GM19468 (cell line): Measurements from ENCODE around the gene ATP5PB.

ENCODE experiments used
- ATAC-seq: cut with Tn5 transposase; IDR thresholded peaks from one replicate; pipeline ENCODE4 v1.9.1; 2021; ENCODE audit warnings: mild to moderate bottlenecking, moderate library complexity, moderate number of reproducible peaks; ENCODE audit not compliant: unreplicated experiment; ENCODE audit errors: extremely low read depth

ATP5PB gene

DNA sequence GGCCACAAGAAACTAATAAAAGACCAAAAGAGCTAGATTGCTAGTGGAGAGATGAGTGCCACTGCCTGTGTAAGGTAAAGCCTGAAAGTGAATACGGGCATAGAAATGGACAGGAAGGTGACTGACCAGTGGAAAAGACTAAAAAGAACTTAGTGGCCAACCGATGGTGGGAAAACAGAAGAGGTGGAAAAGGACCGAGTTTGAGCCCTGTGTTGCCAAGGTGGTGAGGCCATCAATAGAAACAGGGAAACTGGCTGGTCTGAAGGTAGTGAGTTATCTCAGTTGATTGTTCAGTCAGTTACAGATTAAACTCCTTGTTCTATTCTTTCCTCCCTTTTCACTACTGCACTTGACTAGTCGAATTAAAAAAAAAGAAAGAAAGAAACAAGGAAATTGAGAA is 2.7 kb upstream of the ATP5PB start:
- no peak for ATAC-seq

DNA sequence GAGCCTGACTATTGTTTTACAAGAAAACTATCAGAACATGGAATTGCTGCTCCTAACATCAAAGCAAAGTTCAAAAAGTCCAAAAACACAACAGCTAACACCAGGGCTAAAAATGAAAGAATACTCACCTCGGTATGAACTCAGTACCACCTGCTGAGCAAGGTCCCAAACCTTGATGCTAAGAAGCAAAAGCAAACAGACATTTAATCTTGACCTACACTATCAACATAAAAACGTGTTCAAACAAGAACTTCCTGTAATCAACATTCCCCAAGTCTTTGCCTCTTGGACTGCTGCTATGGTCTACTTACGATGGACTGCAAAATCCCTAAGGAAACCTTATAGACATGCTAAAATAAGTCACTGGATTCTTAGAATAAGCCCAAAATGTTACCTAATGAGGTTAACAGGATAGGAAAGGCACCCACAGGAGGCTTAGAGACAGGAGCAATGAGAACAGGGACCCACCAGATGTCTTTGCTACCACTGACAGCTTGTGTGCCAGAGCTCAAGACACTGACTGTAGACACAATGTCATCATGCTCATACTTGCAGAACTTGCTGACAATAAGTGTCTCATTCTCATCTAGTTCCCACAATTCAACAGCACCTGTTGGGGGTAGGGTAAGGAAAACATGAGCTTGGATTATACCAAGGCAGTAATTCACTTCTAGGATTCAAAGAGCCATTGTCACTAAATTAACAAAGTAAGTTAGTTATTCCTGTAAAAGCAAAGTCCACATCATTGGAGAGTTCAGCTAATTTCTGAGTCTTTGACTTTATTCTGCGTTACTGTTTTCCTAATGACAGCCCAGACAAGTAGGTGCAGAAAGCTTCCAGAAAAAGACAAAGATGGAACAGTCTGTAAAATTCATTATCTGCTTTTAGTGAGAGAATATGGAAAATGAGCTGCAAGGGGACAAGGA is 2.0 kb upstream of the ATP5PB start:
- no peak for ATAC-seq

DNA sequence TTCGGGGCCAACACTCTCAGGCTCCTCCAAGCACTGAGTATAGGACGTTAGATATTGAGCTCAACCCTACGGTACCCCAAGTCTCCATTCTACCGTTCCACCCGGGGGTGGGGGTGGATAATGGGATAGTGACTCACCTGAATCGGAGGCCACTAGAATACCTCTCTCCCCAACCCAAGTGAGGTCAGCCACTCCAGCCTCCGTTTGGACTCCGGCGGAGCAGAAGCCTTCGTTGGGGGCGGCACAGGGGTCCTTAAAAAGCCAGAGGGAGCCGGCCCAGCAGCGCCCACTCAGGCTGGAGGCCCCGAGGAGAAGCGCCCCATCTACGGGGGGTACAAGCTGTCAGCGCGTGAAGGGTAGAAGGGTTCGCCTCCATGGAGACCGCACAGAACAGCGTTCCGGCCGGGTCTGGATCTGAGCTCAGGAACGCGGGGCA is 764 bp upstream of the ATP5PB start:
- ATAC-seq, result no peak

DNA sequence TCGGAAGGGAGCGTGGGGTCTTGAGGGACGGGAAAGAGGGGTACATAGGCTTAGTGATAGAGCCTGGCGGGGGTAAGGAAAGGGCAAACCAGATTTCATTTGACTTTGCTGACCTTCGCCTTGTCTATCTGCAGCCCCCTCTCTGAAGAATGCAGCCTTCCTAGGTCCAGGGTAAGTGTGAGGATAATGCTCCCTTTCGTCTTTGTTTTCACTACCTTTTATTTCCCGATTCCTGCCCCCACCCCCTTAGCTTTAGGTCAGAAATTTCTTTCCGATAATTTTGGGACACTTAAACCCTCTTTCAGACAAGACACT is 396 bp downstream of the ATP5PB start:
- ATAC-seq, result no peak

DNA sequence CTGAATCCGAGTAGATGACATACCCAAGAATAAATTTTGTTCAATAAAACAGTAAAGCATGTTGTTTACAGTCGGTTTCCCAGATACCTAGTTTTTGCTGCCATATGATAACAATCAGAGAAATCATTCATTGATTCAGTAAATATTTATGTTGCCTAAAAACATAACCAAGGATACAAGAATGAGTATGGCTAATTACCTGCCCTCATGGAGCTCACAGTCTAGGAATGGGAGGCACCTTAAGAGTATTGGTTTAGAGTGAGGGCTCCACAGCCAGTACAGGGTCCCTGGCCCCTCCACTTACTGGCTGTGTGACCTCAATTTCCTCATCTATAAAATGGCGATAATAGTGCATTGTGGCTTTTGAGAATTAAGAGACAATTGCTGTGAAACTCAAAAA is 921 bp downstream of the ATP5PB start:
- ATAC-seq, result no peak

DNA sequence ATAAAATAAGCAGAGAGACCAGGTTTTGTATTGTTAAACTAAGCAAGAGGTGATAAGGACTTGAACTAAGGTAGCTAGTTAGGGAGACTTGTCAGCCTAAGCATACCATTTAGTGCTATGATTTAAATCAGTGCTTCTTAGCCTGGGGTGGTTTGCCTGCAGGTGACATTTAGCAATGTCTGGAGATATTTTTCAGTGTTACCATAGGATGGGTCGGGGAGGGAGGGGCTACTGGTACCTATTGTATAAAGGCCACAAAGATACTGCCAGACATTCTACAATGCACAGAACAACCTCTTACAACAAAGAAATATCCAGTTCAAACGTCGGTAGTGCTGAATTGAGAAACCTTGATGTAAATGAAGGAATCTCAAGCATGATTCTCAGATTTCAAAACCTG is 3.3 kb downstream of the ATP5PB start:
- no peak for ATAC-seq

DNA sequence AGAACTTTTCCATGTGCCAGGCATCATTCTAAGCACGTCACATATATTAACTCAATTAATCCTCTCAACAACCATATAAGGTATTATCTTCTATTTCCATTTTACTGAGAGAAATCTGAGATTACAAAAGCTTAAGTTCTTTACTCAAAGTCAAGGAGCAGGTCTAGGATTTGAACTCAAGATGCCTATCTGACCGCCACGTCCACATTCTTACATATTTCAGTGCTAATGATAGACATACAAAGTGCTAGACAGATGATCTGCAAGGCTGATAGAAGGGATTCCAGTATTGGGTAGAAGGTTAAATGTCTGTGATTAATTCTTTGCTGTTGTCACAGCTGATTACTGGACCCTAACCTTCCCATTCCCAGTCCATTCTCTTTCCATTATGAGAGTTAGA is 4.4 kb downstream of the ATP5PB start:
- no peak for ATAC-seq

DNA sequence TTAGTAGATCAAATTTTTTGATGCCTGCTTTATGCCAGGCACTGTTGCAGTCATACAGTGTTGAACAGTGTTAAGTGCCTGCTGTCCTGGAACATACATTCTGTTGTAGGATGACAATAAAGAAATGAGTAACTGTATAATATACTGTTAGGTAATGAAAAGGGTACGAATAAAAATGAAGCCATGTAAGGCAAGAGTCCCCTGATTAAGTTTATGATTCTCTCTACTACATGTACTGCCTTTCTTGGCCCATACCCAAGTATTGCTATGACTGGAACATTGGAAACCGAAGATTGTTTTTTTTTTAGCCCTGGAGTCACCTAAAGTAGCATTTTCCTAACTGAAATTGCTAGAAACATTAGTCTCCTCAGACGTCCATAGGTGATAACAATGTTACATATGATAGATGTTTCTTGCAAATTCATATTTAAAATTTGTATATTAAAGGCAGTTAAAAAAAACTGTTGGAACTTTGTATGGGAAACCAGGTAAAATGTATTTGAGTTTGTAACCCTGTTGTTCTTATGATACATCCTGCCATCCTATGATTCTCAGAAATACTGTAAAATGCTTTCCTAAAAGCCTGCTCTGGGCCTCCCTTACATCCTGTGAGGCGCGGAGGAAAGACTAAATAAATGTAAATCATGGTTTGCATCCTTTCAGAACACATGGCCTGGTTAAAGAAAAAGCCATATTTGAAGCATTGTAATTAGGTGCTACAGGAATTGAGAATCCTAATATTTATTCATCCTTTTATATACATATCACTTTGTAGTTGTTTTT is 5.8 kb downstream of the ATP5PB start:
- no peak for ATAC-seq

DNA sequence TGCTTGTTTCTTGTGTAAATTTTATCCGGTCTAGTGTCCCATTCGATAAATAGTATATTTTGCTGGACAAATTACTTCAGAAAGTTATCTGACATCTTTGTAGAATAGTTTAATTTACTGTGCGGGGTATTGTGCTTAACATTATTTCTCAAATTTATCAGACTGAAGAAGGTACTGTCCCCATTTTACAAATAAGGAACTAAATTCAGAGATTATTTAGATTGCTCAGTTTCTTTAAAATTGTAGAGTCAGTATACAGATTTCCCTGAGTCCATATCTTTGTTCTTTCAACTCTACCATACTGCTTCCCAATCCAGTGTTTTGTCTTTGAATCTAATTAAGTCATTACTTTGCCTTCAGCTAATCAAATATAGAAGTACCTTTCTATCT is 6.4 kb downstream of the ATP5PB start:
- no peak for ATAC-seq

DNA sequence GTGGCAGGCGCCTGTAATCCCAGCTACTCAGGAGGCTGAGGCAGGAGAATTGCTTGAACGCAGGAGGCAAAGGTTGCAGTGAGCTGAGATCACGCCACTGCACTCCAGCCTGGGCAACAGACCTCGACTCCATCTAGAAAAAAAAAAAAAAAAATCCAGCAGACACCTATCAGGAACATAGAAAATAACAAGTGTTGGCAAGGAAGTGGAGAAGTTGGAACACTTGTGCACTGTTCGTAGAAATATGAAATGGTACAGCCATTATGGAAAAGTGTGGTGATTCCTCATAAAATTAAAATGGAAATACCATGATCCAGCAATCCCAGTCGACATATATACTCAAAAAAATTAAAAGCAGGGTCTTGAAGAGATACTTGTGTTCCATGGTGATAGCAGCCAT is 12.5 kb downstream of the ATP5PB start:
- no peak for ATAC-seq

DNA sequence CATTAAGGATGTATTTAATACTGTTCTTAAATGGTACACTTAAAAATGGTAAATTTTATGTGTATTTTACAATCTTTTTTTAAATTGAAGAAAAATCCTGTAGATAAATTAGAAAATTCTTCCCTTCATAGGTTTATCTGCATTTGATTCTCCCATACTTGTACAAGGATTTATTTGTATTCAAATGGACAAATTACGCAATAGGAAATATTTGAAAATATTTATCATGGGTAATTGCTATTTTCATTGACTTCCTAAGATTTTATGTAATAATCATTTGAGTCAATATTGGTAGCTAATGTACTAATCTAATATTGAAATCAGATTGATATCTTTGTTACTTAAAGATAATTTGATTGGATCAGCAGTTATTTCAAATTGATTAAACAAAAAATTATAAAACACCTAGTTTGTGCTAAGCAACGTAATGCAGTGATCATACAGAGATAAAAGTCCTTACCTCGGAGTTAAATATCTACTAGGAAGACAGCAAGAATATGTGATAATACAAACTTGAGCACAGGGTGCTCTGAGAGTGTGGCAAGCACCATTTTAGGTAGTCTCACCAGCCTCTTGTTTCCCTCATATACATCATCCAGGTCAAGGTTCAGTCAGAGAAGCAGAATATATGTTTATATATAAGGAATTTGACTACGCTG is 13.2 kb downstream of the ATP5PB start:
- no peak for ATAC-seq

DNA sequence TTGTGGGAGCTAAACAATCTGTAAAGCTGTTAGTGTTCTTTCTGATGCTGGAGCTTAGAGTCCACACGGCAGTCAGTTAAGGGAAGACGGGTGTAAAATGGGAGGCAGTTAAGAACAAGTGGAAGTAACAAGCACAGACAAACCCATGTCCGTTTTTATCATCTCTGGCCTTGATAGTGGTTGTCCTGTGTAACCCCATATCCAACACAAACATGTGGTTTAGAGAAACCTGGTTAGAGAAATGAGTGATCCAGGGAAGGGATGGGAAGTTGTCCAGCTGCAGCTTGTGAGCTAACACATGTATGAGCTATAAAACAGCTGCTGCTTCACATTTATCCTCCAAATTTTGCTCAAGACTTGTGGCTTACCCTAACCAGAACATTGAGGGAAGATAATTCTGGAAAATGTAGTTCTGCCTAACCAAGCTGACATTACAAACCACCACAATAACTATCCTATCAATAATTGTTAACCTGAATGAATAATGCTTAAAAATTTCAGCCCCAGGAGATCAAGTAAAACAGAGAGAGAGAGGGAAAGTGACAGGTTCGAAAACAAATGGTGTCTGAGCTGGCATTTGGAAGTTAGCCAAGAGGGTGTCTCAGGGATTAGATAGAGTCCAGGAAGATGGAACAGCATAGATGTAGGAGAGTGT is 13.9 kb downstream of the ATP5PB start:
- ATAC-seq, result no peak

DNA sequence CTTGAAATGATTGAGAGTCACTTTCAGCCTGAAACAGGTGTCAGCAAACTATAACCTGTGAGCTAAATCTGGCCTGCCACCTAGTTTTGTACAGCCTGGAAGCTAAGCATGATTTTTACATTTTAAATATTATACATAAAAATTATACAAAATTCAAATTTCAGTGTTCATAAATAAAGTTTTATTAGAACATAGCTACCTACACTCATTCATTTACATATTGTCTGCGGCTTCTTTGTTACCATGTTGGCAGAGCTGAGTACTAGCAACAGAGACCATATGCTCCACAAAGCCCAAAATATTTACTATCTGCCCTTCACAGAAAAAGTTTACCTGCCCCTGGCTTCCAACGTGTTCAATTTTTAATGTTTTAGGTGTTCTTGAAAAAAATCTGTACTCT is 16.5 kb downstream of the ATP5PB start:
- ATAC-seq, result no peak

DNA sequence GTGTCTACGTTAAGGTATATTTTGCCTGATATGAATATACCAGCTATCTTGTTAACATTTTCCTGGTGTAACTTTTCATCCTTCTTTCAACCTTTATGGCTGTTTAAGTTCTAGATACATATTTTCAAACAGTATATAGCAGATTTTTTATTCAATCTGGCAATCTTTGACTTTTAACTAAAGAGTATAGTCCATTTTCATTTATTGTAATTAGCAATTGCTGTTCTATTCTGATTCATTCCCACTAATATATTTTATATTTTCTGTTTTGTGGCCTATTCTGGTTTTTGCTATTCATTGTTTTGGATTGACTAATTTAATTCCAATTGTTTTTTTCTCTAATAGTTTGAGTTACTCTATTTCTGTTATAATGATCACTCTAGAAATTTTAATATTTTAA is 17.2 kb downstream of the ATP5PB start:
- no peak for ATAC-seq

DNA sequence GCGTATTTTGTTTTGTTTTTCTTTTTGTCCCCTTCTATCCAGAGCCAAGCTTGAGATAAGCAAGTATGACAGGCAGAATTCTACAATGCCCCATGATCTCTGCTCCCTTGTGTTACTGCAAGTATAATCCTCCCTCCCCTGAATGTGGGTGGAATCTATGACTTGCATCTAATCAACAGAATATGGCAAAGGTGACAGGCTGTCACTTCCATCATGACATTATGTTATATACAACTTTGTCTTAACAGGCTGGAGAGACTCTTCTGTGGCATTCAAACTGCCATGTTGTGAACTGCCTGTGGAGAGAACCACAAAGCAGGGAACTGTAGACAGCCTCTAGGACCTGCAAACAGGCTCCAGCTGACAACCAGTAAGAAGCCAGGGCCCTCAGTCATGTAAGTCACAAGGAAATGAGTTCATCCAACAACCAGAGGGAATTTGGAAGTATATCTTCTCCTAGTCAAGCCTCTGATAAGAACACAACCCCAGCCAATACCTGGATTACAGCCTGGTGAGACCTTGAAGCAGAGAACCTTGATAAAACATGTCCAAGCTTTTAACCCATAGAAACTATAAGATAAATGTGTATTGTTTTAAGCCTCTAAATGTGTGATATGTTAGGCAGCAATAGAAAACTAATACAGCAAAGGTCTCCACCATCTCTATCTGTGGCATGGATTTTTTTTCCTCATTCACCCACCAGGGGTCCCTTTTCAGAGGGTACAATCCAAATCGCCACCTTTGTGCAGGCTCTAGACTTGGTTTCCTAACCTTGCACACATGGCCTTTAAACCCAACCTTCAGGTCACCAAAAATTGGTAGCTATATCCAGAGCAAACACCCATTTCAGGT is 18.8 kb downstream of the ATP5PB start:
- ATAC-seq, result no peak

DNA sequence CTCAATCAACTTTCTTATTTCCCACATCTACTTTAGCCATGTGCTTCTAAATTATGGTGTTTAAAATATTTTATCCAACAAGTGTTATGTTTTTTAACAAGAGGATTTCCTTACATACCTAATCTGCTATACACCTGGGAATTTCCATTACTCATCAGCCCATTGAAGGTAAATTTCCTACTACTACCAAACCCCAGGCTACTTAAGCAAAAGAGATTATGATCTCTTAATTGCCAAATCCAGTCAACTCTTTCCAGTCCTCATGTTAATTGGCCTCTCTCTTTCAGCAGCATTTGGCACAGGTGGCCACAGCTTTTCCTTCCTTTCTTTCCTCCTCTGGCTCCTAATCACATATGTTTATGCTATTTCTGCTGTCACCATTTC is 19.4 kb downstream of the ATP5PB start:
- ATAC-seq, result no peak

DNA sequence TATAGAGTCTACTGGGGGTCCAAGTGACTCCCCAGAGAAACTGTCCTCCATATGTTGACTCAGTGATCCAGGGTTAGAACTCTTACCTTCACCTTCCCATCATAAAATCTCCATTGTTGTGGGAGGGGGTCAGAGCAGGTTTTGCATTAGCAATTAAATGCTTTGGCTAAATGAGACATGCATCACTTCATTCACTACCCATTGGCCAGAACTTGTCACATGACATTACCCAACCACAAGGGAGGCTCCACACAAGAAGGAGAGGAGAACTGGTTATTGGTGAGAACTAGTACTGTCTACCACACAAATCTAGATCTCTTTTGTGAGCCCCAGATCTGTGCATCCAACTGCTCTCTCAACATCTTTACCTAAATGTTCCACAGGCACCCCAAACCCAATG is 20.3 kb downstream of the ATP5PB start:
- no peak for ATAC-seq

DNA sequence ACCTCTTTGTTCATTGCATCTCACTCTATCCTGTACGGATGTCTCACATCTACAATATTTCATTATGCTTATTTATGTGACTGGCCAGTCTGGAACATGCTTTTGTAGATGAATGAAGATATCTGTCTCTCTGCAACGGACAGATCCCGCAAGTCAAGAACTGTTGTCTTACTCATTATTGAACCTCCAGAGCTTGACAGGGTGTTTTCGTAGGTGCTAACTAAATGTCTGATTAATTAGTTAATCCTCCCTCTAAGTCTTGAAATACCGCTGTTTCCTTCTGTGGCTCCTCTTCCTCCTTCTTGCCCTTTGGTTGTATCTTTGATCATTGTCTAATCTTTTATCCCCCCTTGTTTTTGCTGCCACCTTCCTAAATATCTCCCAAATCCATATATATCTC is 21.3 kb downstream of the ATP5PB start:
- ATAC-seq, result no peak

DNA sequence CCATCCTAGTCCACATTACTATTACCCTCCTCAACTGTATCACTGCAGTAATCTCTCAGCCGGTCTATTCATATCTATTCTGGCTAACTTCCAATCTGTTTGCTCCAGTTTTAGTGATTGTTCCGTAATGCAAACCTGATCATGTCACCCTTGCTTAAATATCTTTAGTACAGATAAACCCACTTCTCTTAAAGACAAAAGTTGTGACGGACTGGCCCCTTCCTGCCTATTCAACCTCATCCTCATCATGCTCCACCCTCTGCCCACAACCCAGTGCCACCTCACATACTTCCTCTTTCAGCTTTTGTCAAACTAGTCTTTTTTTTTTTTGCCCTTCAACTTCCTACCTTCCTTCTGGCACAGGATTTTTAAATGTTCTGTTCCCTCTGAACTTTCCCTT is 21.7 kb downstream of the ATP5PB start:
- no peak for ATAC-seq

DNA sequence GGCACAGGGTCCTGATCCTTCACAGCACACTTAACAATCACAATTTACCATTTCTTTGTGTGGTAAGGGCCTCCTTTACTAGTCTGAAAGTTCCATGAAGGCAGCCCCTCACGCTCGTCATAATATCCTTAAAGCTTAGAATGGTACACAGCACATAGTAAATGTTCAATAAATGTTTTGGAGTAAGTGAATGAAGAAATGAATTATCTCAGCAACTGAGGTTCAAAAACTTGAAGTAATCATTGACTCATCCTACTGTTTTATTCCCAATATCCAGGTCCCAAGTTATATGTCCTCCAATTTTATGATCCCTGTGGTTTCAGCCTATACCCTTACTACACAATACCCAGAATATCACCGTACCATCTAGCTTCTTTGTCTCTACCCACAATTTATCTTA is 22.3 kb downstream of the ATP5PB start:
- no peak for ATAC-seq
